H1 (cell line): ENCODE data around the gene KIAA1143. TPM values are rescaled to one million over a fixed set of nuclear protein-coding genes. Genes with fewer than 3 reads are reported as not detected.

Experiments
- CBX8 ChIP-seq: fragments of 300-800, 300-1000 bp; sonication (generic); IDR thresholded peaks from 2 replicates; pipeline ENCODE4 v1.7.1; 2016; ENCODE audit warnings: low read depth, low read length, borderline replicate concordance
- CREB1 ChIP-seq: IDR thresholded peaks from 2 replicates; pipeline ENCODE4 v1.6.1; 2012; ENCODE audit warnings: inconsistent platforms
- EZH2 ChIP-seq: fragments of 200-600 bp; sonication (generic); IDR thresholded peaks from 2 replicates; pipeline ENCODE4 v1.7.1; 2012; ENCODE audit warnings: low read depth, mild to moderate bottlenecking, moderate library complexity, low read length, inconsistent platforms; ENCODE audit not compliant: severe bottlenecking
- GABPA ChIP-seq: IDR thresholded peaks from 2 replicates; pipeline ENCODE4 v1.6.1; 2011; ENCODE audit warnings: mild to moderate bottlenecking, low read length, moderate library complexity, borderline replicate concordance; ENCODE audit not compliant: insufficient read depth
- JUN ChIP-seq: IDR thresholded peaks from 2 replicates; pipeline ENCODE4 v1.6.1; 2011; ENCODE audit warnings: low read depth, mild to moderate bottlenecking, improper control_type of control experiment, low read length
- KDM1A ChIP-seq: fragments of 200-600, 300-600 bp; sonication (generic); IDR thresholded peaks from 2 replicates; pipeline ENCODE4 v1.7.1; 2016; ENCODE audit warnings: mild to moderate bottlenecking, low read length, borderline replicate concordance
- PHF8 ChIP-seq: fragments of 200-600 bp; sonication (generic); conservative IDR thresholded peaks from 2 replicates; pipeline ENCODE4 v1.7.1; 2012; ENCODE audit warnings: low read depth, mild to moderate bottlenecking, inconsistent platforms, low read length, moderate library complexity
- SP4 ChIP-seq: IDR thresholded peaks from 2 replicates; pipeline ENCODE4 v1.6.1; 2012; ENCODE audit warnings: low read length, inconsistent platforms
- SRF ChIP-seq: IDR thresholded peaks from 2 replicates; pipeline ENCODE4 v1.6.1; 2011; ENCODE audit warnings: mild to moderate bottlenecking, low read depth, low read length, moderate library complexity
- TCF12 ChIP-seq: IDR thresholded peaks from 2 replicates; pipeline ENCODE4 v1.6.1; 2011; ENCODE audit warnings: low read depth, mild to moderate bottlenecking, low read length
- TEAD4 ChIP-seq: IDR thresholded peaks from 2 replicates; pipeline ENCODE4 v1.6.1; 2012; ENCODE audit warnings: low read depth, low read length, inconsistent platforms, mixed read lengths
- YY1 ChIP-seq: IDR thresholded peaks from 2 replicates; pipeline ENCODE4 v1.6.1; 2011; ENCODE audit warnings: low read depth, mild to moderate bottlenecking, low read length
- polyA plus RNA-seq, 7 experiments: library from polyadenylated mRNA; depleted of rRNA in 3 of 7; stranded (reverse) in 5 of 7; unstranded in 2 of 7; fragments of >200 nt in 5 of 7; fragments of 200-250 nt in 2 of 7; gene quantifications; 1 replicate in 5 of 7; 2 replicates in 1 of 7; 4 replicates in 1 of 7; pipeline versions ENCODE4 v1.2.1 to v1.2.3, GENCODE V29; 2011 to 2013; ENCODE audit warnings: missing spikeins in 2 of 7, mixed read lengths in 2 of 7
- total RNA-seq: library from RNA; stranded (reverse); fragmentation: NEBNext Ultra II Directional; extraction: Animal tissue kit (Norgen Biotek cat#: 25700); gene quantifications from 2 replicates; pipeline ENCODE4 v1.2.1, GENCODE V29; 2021
- TF ChIP-seq, protein P1 (sequence below): IDR thresholded peaks from 2 replicates; pipeline ENCODE4 v1.6.1; 2011; ENCODE audit warnings: low read depth, mild to moderate bottlenecking, low read length; ENCODE audit not compliant: insufficient read depth
- TF ChIP-seq, protein P2 (sequence below), 3 experiments: IDR thresholded peaks; 1 replicate in 2 of 3; 2 replicates in 1 of 3; pipeline versions ENCODE4 v1.5.1 to v1.6.1; 2011; ENCODE audit warnings: low read length in 3 of 3, mild to moderate bottlenecking in 3 of 3, inconsistent platforms in 2 of 3, low read depth in 1 of 3, moderate library complexity in 1 of 3; ENCODE audit not compliant: insufficient read depth in 1 of 3; ENCODE audit errors: control extremely low read depth in 1 of 3
- TF ChIP-seq, protein P3 (sequence below): IDR thresholded peaks from 2 replicates; pipeline ENCODE4 v1.6.1; 2011; ENCODE audit warnings: low read length, improper control_type of control experiment

Gene KIAA1143
- total and polyA plus RNA-seq, 2 of the 8 experiments (the other 6 are each of a cell fraction or from before 2014, with no cell fraction given), result 16.2 to 67.2 TPM

DNA sequence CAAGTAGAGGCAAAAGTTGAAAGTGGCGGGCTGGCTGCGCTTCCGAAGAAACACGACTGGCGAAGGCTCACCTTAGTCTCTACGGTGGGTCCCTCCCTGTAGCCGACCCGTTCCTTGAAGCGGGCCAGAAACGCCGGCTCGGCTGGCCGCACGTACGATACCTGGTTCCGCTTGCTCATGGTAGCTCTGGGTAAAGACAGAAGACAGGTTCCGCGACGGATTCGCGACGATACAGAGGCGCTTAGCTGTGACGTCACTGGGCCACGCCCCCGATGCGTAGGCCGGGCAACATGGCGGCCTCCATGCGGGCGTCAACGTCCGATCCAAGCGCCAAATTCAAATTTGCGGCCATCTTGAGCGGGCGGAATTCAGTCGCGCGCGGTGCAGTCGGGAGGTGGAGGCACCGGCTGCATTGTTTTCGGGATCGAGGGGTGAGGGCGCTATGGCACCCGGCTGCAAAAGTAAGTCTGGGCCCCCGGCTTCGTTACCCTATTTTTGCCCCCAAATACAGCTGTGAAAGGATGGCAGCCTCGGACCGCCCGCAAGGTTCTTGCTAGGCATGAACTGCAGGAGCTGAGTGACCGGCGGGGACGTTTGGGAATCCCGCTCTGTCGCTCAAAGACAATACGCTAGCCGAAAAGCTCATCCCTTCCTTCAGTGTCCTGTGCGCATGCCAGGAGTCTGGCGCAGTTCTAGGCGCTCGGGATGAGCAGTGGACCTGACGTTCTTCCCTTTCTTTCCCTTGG is at the start of gene KIAA1143, which contains the start of gene KIF15 (continued):
- peak; percentile 98 for TF ChIP-seq PHF8
- TF ChIP-seq SP4, result peak; percentile 93
- TF ChIP-seq, protein P1, sequence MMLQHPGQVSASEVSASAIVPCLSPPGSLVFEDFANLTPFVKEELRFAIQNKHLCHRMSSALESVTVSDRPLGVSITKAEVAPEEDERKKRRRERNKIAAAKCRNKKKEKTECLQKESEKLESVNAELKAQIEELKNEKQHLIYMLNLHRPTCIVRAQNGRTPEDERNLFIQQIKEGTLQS, result peak; percentile 75
- TF ChIP-seq YY1, result peak; percentile 100
- TF ChIP-seq, protein P2, sequence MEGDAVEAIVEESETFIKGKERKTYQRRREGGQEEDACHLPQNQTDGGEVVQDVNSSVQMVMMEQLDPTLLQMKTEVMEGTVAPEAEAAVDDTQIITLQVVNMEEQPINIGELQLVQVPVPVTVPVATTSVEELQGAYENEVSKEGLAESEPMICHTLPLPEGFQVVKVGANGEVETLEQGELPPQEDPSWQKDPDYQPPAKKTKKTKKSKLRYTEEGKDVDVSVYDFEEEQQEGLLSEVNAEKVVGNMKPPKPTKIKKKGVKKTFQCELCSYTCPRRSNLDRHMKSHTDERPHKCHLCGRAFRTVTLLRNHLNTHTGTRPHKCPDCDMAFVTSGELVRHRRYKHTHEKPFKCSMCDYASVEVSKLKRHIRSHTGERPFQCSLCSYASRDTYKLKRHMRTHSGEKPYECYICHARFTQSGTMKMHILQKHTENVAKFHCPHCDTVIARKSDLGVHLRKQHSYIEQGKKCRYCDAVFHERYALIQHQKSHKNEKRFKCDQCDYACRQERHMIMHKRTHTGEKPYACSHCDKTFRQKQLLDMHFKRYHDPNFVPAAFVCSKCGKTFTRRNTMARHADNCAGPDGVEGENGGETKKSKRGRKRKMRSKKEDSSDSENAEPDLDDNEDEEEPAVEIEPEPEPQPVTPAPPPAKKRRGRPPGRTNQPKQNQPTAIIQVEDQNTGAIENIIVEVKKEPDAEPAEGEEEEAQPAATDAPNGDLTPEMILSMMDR (IDR thresholded peaks at IDR 0.05; ENCODE audit: control extremely low read depth in 1 of 3, insufficient read depth in 1 of 3, low read depth in 1 of 3, low read length in 3 of 3), result no peak; a peak in 1 of 4 replicates
- TF ChIP-seq TEAD4, result peak; percentile 77
- TF ChIP-seq CBX8, result no peak
- TF ChIP-seq CREB1, result peak; percentile 99
- no peak for TF ChIP-seq KDM1A
- TF ChIP-seq TCF12, result no peak
- no peak for TF ChIP-seq GABPA
- no peak for TF ChIP-seq EZH2
- peak; percentile 79 for TF ChIP-seq SRF
- TF ChIP-seq, protein P3, sequence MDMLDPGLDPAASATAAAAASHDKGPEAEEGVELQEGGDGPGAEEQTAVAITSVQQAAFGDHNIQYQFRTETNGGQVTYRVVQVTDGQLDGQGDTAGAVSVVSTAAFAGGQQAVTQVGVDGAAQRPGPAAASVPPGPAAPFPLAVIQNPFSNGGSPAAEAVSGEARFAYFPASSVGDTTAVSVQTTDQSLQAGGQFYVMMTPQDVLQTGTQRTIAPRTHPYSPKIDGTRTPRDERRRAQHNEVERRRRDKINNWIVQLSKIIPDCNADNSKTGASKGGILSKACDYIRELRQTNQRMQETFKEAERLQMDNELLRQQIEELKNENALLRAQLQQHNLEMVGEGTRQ, result 0 out of 2 replicates have a peak, but pooled peaks have one; percentile 46
- TF ChIP-seq JUN, result no peak
